Measurements from ENCODE around the gene ADCYAP1.

Gene ADCYAP1

GRCh38 chr18:911025-911424 lies 6.4 kb downstream of the ADCYAP1 start:
- DNase-seq = no peak

GRCh38 chr18:911486-911885 lies 6.8 kb downstream of the ADCYAP1 start:
- DNase-seq = no peak

- DNase-seq = no peak
Measured at GRCh38 chr18:916562-916961, 11.9 kb downstream of the ADCYAP1 start.

- no peak for DNase-seq
Measured at GRCh38 chr18:919078-919477, 14.4 kb downstream of the ADCYAP1 start.

GRCh38 chr18:923144-923866 lies 18.6 kb downstream of the ADCYAP1 start:
- DNase-seq = no peak

GRCh38 chr18:924987-925386 lies 20.3 kb downstream of the ADCYAP1 start:
- DNase-seq = no peak

GRCh38 chr18:926946-927345 lies 22.3 kb downstream of the ADCYAP1 start:
- DNase-seq = no peak

- DNase-seq = no peak
Measured at GRCh38 chr18:933082-933481, 28.4 kb downstream of the ADCYAP1 start.

- DNase-seq = no peak
Measured at GRCh38 chr18:934518-935133, 30.0 kb downstream of the ADCYAP1 start.

- DNase-seq = no peak
Measured at GRCh38 chr18:936941-937340, 32.3 kb downstream of the ADCYAP1 start.

- no peak for DNase-seq
Measured at GRCh38 chr18:939166-939565, 34.5 kb downstream of the ADCYAP1 start.

- no peak for DNase-seq
Measured at GRCh38 chr18:939958-940357, 35.3 kb downstream of the ADCYAP1 start.

GRCh38 chr18:941331-941730 lies 36.7 kb downstream of the ADCYAP1 start:
- no peak for DNase-seq

GRCh38 chr18:944440-944839 lies 39.8 kb downstream of the ADCYAP1 start:
- no peak for DNase-seq

GRCh38 chr18:949724-950631 lies 45.3 kb downstream of the ADCYAP1 start:
- no peak for DNase-seq

GRCh38 chr18:950882-951495 lies 46.3 kb downstream of the ADCYAP1 start:
- DNase-seq = no peak

- no peak for DNase-seq
Measured at GRCh38 chr18:955384-956066, 50.9 kb downstream of the ADCYAP1 start.

GRCh38 chr18:957829-958228 lies 53.2 kb downstream of the ADCYAP1 start:
- no peak for DNase-seq

- no peak for DNase-seq
Measured at GRCh38 chr18:959854-960253, 55.2 kb downstream of the ADCYAP1 start.
